ENCODE data around the gene ATP6V1C2.
"Not testable (repeated sequence)": the region's sequence is repeated elsewhere in the genome, so short reads cannot be mapped to it uniquely, and the experiment has no call there.

Gene ATP6V1C2

DNA sequence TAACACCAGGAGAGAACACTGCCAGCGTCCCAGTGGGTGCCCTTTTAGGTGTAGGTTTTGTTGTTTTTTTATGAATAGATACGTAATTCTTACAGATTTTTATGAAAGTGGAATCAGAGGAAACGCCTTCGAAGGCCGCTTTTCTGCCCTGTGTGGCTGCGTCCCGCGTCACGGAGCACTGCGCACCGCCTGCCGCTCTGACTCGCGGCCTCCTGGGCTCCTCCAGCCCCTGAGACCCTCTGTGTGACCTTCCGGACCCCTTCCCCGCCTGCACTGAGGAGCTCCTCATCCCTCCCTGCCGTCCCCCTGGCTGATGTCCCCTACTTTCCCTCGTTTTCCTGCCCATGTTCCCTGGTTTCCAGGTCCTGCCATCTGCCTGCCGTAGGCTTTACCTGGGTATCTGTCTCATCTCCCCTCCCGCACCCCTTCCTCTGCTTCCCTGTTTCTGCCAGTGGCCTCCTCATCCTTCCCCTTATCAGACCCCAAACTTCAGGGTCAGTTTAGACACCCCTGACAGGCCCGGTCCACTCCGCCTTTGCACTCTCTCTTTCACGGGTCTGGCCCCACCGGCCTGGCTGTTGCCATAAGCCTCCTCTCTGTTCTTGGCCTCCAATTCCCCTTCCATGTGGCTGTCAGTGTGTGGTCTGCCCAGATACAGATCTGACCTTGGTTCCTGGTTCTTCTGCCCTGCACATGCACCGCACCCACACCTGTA, 58.5 kb downstream of the ATP6V1C2 start:
- peak overlapping the region; percentile 48 for H4K8ac ChIP-seq (ENCODE audit: low read depth, low read length)
- no peak overlapping the region for H3K4me2 ChIP-seq (ENCODE audit: insufficient read depth, low read length, poor library complexity, severe bottlenecking)
- H2BK15ac ChIP-seq (ENCODE audit: low read length): no peak overlapping the region
- WGBS, 2 donors (ENCODE audit: extremely low coverage in 2 of 2, insufficient read length in 2 of 2, insufficient replicate concordance in 1 of 2): no CpG with 5 or more reads among the region's 25 CpGs
- no peak overlapping the region for H2AFZ ChIP-seq (ENCODE audit: low read length)
- H3K9ac ChIP-seq (ENCODE audit: low read depth, low read length, poor library complexity): peak overlapping the region; percentile 21
- H3K27ac ChIP-seq (replicated peaks; ENCODE audit: low read length): no peak overlapping the region
- no peak overlapping the region for H2BK12ac ChIP-seq (ENCODE audit: low read length)
- no peak overlapping the region for H3K4ac ChIP-seq (ENCODE audit: low read length)
- H3K79me1 ChIP-seq (ENCODE audit: low read depth, low read length): peaks cover 10% of the 10 kb centered on the region
- no peak for DNase-seq (ENCODE audit: low spot score)
- H3K27me3 ChIP-seq (ENCODE audit: control insufficient read depth in 3 of 3, insufficient read depth in 3 of 3, low read depth in 1 of 3, low read length in 3 of 3): no peaks in the 10 kb centered on the region
- H3K9me3 ChIP-seq (replicated peaks in 1 of 2; ENCODE audit: control insufficient read depth in 2 of 2, insufficient read depth in 1 of 2, low read depth in 1 of 2, low read length in 2 of 2): no peaks in the 10 kb centered on the region
- peaks cover 0 to 8% of the 10 kb centered on the region in 2 donors for H3K4me1 ChIP-seq (ENCODE audit: control insufficient read depth in 2 of 2, insufficient read depth in 1 of 2, low read depth in 1 of 2, low read length in 2 of 2)
- peaks cover 27 to 64% of the 10 kb centered on the region in 2 donors for H3K36me3 ChIP-seq (replicated peaks in 1 of 2; ENCODE audit: control insufficient read depth in 2 of 2, insufficient read depth in 2 of 2, low read length in 2 of 2)
- H3K23ac ChIP-seq (ENCODE audit: low read depth, low read length, poor library complexity): peak overlapping the region; percentile 91
- no peak overlapping the region for H4K91ac ChIP-seq (ENCODE audit: low read depth, low read length, poor library complexity)
- peak overlapping the region; percentile 46 for H2BK5ac ChIP-seq (ENCODE audit: low read length)
- no peak overlapping the region for H2BK120ac ChIP-seq (ENCODE audit: low read depth, low read length)
- no peak overlapping the region for H3K18ac ChIP-seq (ENCODE audit: low read length)
- H3K14ac ChIP-seq (ENCODE audit: low read length): no peak overlapping the region
- no peak overlapping the region for H3K4me3 ChIP-seq (ENCODE audit: low read length in 2 of 2)
- no peak overlapping the region for H2AK5ac ChIP-seq (ENCODE audit: low read depth, low read length)

DNA sequence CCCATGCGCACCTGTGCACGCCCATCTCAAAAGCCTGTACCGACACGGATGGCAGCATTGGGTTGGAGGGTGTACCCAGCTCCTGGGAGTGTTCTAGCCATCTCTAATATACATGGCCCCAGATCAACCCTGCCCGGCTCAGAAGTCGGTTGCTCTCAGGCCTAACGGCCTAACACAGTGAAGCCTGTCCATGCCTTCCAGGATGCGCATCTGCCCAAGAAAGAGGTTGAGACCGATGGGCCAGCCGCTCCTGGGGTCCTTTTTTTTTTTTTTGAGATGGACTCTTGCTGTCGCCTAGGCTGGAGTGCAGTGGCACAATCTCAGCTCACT, 59.0 kb downstream of the ATP6V1C2 start:
- peak overlapping the region; percentile 46 for H2BK5ac ChIP-seq (ENCODE audit: low read length)
- H2BK120ac ChIP-seq (ENCODE audit: low read depth, low read length): no peak overlapping the region
- H3K9me3 ChIP-seq (replicated peaks in 1 of 2; ENCODE audit: control insufficient read depth in 2 of 2, insufficient read depth in 1 of 2, low read depth in 1 of 2, low read length in 2 of 2): no peaks in the 10 kb centered on the region
- no peak overlapping the region for H4K91ac ChIP-seq (ENCODE audit: low read depth, low read length, poor library complexity)
- no peak overlapping the region for H2AFZ ChIP-seq (ENCODE audit: low read length)
- WGBS, 2 donors (ENCODE audit: extremely low coverage in 2 of 2, insufficient read length in 2 of 2, insufficient replicate concordance in 1 of 2): no CpG with 5 or more reads among the region's 11 CpGs
- H4K8ac ChIP-seq (ENCODE audit: low read depth, low read length): peak overlapping the region; percentile 48
- H3K27ac ChIP-seq (replicated peaks; ENCODE audit: low read length): no peak overlapping the region
- H3K23ac ChIP-seq (ENCODE audit: low read depth, low read length, poor library complexity): peak overlapping the region; percentile 91
- no peak overlapping the region for H3K4me2 ChIP-seq (ENCODE audit: insufficient read depth, low read length, poor library complexity, severe bottlenecking)
- H3K4ac ChIP-seq (ENCODE audit: low read length): no peak overlapping the region
- no peak for DNase-seq (ENCODE audit: low spot score)
- no peak overlapping the region for H3K14ac ChIP-seq (ENCODE audit: low read length)
- H3K4me3 ChIP-seq (ENCODE audit: low read length in 2 of 2): no peak overlapping the region
- H2AK5ac ChIP-seq (ENCODE audit: low read depth, low read length): no peak overlapping the region
- H2BK15ac ChIP-seq (ENCODE audit: low read length): no peak overlapping the region
- H3K4me1 ChIP-seq (ENCODE audit: control insufficient read depth in 2 of 2, insufficient read depth in 1 of 2, low read depth in 1 of 2, low read length in 2 of 2): peaks cover 0 to 3% of the 10 kb centered on the region in 2 donors
- H3K18ac ChIP-seq (ENCODE audit: low read length): no peak overlapping the region
- no peak overlapping the region for H2BK12ac ChIP-seq (ENCODE audit: low read length)
- no peaks in the 10 kb centered on the region for H3K27me3 ChIP-seq (ENCODE audit: control insufficient read depth in 3 of 3, insufficient read depth in 3 of 3, low read depth in 1 of 3, low read length in 3 of 3)
- H3K9ac ChIP-seq (ENCODE audit: low read depth, low read length, poor library complexity): no peak overlapping the region
- H3K79me1 ChIP-seq (ENCODE audit: low read depth, low read length): peaks cover 7% of the 10 kb centered on the region
- H3K36me3 ChIP-seq (replicated peaks in 1 of 2; ENCODE audit: control insufficient read depth in 2 of 2, insufficient read depth in 2 of 2, low read length in 2 of 2): peaks cover 29 to 69% of the 10 kb centered on the region in 2 donors

DNA sequence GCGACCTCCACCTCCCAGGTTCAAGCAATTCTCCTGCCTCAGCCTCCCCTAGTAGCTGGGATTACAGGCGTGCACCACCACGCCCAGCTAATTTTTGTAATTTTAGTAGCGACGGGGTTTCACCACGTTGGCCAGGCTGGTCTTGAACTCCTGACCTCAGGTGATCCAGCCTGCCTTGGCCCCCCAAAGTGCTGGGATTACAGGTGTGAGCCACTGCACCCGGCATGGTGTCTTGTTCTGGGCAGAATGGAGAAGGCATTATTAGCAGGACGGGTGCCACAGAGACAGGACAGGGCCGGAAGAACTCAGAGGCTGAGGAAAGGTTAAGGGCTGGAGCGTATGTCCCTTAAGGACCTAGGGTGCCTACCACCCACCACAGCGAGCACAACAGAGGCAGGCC, 59.4 kb downstream of the ATP6V1C2 start:
- H3K4me2 ChIP-seq (ENCODE audit: insufficient read depth, low read length, poor library complexity, severe bottlenecking); H2BK120ac ChIP-seq (ENCODE audit: low read depth, low read length); H3K9ac ChIP-seq (ENCODE audit: low read depth, low read length, poor library complexity); H3K4ac ChIP-seq (ENCODE audit: low read length); H3K79me1 ChIP-seq (ENCODE audit: low read depth, low read length); H3K9me3 ChIP-seq (replicated peaks in 1 of 2; ENCODE audit: control insufficient read depth in 2 of 2, insufficient read depth in 1 of 2, low read depth in 1 of 2, low read length in 2 of 2); H2AK5ac ChIP-seq (ENCODE audit: low read depth, low read length); H2BK5ac ChIP-seq (ENCODE audit: low read length); H3K4me1 ChIP-seq (ENCODE audit: control insufficient read depth in 2 of 2, insufficient read depth in 1 of 2, low read depth in 1 of 2, low read length in 2 of 2); DNase-seq (ENCODE audit: low spot score); H3K23ac ChIP-seq (ENCODE audit: low read depth, low read length, poor library complexity); H2BK12ac ChIP-seq (ENCODE audit: low read length); H3K27me3 ChIP-seq (ENCODE audit: control insufficient read depth in 3 of 3, insufficient read depth in 3 of 3, low read depth in 1 of 3, low read length in 3 of 3); H3K4me3 ChIP-seq (ENCODE audit: low read length in 2 of 2); H2BK15ac ChIP-seq (ENCODE audit: low read length); H3K27ac ChIP-seq (replicated peaks; ENCODE audit: low read length); H4K8ac ChIP-seq (ENCODE audit: low read depth, low read length); H4K91ac ChIP-seq (ENCODE audit: low read depth, low read length, poor library complexity); H2AFZ ChIP-seq (ENCODE audit: low read length): not testable (repeated sequence)
- Histone ChIP-seq H3K36me3 (replicated peaks in 1 of 2; ENCODE audit: control insufficient read depth in 2 of 2, insufficient read depth in 2 of 2, low read length in 2 of 2) (peaks cover 32 to 73% of the 10 kb centered on the region in 2 donors), H3K18ac (ENCODE audit: low read length) (peak overlapping the region; percentile 25), H3K14ac (ENCODE audit: low read length) (peak overlapping the region; percentile 17)
- no CpG with 5 or more reads among the region's 11 CpGs for WGBS, 2 donors (ENCODE audit: extremely low coverage in 2 of 2, insufficient read length in 2 of 2, insufficient replicate concordance in 1 of 2)

DNA sequence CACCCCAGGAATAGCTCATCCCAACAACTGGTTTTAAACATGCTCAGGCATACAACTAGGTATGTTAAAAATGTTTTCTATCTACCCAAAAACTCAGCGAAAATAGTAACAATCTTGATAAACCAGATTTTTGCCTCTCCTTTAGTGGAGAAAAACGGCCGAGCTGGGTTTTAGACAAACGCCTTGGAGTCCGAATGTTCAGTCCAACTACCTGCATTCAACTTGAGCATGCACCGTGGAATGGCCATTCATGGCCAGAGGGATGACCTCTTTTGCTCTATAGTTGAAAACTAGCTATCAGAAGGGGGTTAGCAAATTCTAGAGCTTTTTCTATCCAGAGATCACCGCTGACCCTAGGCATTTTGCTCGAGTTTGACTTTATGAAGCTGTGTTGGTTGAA, 60.3 kb downstream of the ATP6V1C2 start:
- Histone ChIP-seq H2AFZ (ENCODE audit: low read length) (no peak overlapping the region), H4K8ac (ENCODE audit: low read depth, low read length) (no peak overlapping the region), H3K14ac (ENCODE audit: low read length) (no peak overlapping the region), H3K9ac (ENCODE audit: low read depth, low read length, poor library complexity) (no peak overlapping the region), H3K27ac (replicated peaks; ENCODE audit: low read length) (no peak overlapping the region), H3K9me3 (replicated peaks in 1 of 2; ENCODE audit: control insufficient read depth in 2 of 2, insufficient read depth in 1 of 2, low read depth in 1 of 2, low read length in 2 of 2) (no peaks in the 10 kb centered on the region), H3K4me3 (ENCODE audit: low read length in 2 of 2) (no peak overlapping the region), H3K27me3 (ENCODE audit: control insufficient read depth in 3 of 3, insufficient read depth in 3 of 3, low read depth in 1 of 3, low read length in 3 of 3) (no peaks in the 10 kb centered on the region), H2AK5ac (ENCODE audit: low read depth, low read length) (no peak overlapping the region), H3K4ac (ENCODE audit: low read length) (no peak overlapping the region), H2BK5ac (ENCODE audit: low read length) (no peak overlapping the region), H3K36me3 (replicated peaks in 1 of 2; ENCODE audit: control insufficient read depth in 2 of 2, insufficient read depth in 2 of 2, low read length in 2 of 2) (peaks cover 37 to 82% of the 10 kb centered on the region in 2 donors), H3K4me2 (ENCODE audit: insufficient read depth, low read length, poor library complexity, severe bottlenecking) (no peak overlapping the region), H2BK12ac (ENCODE audit: low read length) (no peak overlapping the region), H3K79me1 (ENCODE audit: low read depth, low read length) (peaks cover 7% of the 10 kb centered on the region), H3K4me1 (ENCODE audit: control insufficient read depth in 2 of 2, insufficient read depth in 1 of 2, low read depth in 1 of 2, low read length in 2 of 2) (no peaks in the 10 kb centered on the region), H2BK15ac (ENCODE audit: low read length) (no peak overlapping the region), H4K91ac (ENCODE audit: low read depth, low read length, poor library complexity) (no peak overlapping the region), H2BK120ac (ENCODE audit: low read depth, low read length) (no peak overlapping the region), H3K23ac (ENCODE audit: low read depth, low read length, poor library complexity) (no peak overlapping the region), H3K18ac (ENCODE audit: low read length) (no peak overlapping the region)
- WGBS, 2 donors (ENCODE audit: extremely low coverage in 2 of 2, insufficient read length in 2 of 2, insufficient replicate concordance in 1 of 2): no CpG with 5 or more reads among the region's 8 CpGs
- DNase-seq (ENCODE audit: low spot score): no peak

All from neuronal stem cell (in vitro differentiated cells).